ENCODE measurements around the gene SMOC1.

The SMOC1 gene

DNA sequence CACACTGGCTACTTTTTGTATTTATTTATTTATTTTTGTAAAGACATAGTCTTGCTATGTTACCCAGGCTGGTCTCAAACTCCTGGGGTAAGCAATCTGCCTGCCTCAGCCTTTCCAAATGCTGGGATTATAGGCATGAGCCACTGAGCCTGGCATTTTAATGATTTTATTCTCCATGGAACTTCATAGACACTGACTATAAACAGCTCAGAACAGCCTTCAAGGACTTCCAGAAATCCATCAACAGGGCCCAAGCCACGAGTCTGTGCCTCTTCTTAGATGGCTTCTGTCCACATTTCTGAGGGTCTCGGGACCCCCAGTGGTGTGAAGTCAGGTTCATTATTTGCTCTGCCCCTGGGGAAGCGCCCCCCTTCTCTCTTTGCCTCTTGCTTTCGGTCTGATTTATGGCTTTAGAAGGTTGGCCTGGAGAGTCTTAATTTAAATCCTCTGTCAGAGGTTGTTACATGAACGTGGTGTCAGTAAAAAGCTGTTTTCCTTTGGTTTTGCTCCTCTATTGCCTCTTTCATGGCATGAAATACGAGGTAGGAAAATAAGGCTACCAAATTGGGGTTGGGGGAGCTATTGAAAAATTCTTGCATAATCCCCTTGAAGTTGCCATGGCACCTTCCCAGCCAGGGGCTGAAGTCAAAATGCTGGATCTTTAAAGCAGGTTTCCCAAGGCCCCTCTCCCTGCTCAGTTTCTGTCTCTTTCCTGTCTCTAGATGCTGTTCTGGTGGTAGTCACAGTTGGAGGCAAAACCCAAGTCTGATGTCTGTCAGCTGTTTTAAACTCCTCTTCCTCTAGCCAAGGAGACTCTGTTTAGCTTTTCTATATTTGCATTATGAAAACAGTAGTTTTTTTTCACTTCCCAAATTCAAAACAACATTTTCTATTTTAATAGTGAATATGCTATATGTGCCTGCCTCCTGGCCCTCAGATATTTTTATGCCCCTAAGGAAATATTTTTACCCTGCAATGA, 129.4 kb downstream of the SMOC1 start:
- DNase-seq (ENCODE audit: low read depth): no peak

DNA sequence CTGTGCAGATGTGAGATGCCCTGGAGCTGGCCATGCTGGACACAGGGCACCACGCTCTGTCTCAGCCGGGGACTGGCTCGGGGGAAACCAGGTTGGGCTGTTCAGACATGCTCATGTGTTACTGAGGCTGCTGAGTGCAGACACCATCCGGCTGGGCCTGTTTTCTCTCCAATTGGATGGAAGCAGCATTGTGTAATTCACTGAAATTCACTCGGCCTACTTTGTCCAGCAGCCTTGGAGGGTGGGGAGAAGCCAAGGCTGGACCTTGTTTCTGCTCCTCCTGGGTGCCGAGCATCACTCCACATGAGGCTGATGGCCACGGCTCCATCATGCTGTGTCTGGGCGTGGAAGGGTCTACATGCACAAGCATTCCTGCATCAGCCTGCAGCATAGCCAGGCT, 130.7 kb downstream of the SMOC1 start:
- DNase-seq (ENCODE audit: low read depth): no peak

DNA sequence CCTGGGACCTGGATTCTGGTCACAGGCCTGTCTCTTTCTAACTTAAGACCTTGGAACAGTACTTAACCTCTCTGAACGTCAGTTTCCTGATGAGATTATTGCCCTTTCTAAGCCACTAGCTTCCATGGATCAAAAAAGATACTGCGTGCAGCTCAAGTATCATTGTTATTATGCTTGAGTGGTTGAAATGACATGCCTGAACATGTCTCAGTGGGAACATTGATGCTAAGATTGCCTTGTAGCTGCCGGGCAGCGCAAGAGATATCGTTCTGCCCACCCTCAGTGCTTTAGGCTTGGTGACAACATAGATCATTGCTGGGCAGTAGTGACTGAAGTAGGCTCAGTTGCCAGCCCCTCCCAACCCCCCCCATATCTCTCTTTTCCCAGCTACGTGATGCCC, 131.9 kb downstream of the SMOC1 start:
- no peak for DNase-seq (ENCODE audit: low read depth)

DNA sequence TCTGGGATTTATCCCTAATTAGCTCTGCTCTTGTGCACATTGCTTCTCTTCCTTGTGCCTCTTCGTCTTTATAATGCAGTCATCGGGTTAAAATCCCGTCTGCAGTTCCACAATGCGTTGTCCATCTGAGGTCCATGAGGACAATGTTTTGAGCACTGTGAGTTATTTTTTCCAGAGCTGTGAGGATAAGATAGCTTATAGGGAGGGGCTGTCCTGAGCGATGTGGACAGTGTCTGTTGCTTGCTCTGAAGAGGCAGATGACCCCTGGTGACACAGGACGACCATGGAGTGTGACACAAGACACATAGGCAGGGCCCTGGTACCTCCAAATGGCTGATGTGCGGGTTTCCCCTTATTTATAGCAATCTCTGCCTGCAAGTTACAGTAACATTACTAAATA, 132.5 kb downstream of the SMOC1 start:
- DNase-seq (ENCODE audit: low read depth): no peak

DNA sequence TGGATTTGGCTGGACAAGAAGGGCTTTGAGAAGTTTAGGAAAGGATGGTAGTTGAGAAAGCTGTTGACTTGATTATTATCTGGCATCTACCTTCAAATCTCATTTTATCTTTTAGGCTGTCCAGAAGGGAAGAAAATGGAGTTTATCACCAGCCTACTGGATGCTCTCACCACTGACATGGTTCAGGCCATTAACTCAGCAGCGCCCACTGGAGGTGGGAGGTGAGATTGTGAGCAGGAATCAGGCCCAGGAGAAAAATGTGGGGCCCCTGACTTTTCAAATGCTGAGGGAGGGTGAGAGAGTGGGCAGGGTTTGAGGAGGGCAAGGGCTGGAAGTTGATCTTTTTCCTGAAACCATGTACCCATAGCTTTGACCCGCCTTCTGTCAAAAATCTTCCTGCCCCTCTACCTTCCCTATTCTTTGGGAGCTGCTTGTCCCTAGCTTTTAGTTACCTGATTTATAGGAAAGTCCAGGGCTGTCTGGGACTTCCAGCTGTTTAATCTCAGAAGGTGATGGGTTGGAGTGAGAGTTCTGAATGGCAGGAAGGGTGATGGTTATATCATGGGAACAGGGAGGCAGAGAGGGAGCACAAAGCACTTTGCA, 134.2 kb downstream of the SMOC1 start:
- DNase-seq (ENCODE audit: low read depth): peak; percentile 40

DNA sequence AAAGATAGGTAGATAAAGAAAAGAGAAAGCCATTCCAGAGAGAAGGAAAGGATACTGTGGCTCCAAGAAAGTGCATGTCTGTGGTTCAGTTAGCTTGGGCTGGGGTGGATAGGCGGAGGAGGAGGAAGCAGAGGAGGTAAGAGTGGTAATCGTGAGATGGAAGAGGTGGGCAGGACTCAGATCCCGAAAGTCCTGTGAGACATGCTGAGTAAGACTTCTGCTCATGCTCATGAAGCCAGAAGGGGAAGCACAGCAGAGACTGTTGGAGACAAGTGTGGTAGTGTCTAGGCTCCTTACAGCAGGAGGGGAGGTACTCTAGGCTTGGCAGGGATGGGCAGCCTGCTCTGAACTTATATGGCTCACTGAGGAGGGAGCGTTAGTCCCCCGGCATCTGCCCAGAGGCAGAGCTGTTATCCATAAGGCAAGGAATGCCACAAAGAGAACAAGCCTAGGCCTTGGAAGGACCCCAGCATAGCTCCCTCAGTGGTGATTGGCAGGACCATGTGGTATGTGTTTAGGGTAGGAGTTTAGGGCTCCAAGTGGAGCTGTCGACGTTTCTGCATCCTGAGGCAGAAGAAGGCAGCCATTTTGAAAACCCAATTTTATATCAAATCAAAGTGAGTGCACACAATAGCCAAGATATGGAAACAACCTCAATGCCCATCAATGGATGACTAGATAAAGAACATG, 135.3 kb downstream of the SMOC1 start:
- DNase-seq (ENCODE audit: low read depth): no peak

DNA sequence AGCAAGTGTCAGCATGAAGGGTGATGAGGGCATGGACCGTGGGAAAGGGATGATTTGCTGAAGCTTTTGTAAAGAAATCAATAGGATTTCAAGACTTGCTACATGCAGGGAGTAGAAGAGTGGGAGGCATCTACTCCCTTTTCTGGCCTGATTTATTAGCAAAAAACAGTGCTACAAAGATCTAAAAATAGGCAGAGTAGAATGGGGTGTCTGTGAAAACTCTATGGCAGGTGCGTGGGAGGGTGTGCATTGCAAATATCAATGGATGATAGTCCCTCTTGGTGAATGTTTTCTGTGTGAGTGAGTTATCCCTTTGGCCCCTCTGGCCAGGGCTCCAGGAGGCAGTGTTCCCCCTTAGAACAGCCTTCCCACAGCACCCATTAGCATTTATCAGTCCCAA, 139.0 kb downstream of the SMOC1 start:
- DNase-seq (ENCODE audit: low read depth): no peak

DNA sequence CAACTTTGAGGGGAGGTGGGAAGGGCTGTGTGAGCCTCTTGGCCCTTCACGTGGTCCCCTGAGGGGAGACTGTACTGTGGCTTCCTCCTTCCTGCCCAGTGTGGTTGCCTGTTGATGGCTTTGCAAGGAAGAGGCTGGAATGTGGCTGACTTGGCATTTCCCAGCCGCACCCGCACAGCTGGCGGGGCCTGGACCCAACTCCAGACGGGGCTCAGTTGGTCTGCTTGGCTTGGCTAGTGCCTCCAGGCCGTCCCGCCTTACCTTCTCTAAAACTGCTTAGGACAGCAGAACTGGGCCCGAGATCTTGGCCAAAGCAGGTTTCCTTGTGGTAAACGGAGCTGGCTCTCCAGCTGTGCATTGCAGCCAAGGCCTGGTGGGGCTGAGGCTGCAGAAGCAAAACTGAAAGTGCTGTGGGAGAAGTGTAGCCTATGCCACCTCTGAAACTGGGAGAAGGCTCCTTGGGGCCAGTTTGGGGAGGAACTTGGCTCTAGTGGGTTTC, 139.5 kb downstream of the SMOC1 start:
- DNase-seq (ENCODE audit: low read depth): peak; percentile 47

DNA sequence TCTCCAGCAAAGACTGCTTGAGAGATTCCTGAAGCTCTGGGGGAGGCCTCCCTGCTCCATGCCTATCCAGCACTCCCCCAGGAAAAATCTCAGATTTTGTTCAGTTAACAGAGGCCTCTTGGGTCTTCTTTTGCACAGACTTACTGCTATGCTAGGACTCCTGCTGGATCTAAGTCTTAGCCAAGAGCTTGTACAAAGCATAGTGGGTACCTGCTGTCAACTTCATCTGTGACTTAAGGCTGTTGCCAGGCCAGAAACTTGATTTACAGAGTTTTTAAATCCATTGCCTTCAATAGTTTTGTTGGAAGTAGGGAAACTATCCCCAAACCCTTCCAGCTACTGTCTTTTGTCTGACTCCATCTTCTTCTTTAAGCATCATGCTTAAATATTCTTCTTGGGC, 140.5 kb downstream of the SMOC1 start:
- no peak for DNase-seq (ENCODE audit: low read depth)

DNA sequence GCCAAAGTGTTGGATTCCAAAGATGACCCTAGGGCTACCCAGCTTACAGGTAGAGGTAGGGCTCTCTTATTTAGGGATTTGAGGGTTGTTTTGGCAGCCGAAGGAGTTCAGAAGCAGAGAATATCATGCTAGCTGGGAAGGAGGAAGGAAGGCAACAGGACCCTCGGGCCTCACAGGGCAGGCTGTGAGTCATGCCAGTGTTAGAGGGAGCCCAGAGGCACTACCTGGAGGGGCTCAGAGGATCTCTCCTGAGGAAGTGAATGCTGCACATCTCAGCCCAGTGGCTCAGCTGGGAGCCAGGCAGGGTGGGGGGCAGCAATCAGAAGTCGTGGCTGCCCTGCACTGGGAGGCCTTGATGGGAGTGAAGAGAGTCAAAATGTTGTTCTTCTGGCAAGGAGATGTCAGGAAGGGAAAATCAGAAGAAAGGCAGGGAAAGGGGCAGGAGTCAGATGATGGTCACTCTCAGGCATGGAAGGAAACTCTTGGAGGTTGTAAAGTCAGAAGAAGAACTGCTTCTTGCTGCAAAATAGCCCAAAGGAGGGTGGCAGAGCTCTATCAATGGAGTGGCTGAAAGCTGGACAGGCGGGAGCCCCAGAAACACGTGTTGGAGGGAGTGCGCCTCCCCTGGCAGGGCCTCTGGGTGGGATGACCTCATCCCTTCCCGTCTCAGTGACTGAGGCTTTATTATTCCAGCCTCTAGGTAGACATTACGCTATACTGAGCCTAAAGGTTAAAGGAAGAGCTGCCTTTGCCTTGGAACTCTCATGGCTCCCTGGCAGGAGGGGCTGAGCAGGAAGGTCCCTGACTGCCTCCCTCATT, 141.3 kb downstream of the SMOC1 start:
- peak; percentile 47 for DNase-seq (ENCODE audit: low read depth)

DNA sequence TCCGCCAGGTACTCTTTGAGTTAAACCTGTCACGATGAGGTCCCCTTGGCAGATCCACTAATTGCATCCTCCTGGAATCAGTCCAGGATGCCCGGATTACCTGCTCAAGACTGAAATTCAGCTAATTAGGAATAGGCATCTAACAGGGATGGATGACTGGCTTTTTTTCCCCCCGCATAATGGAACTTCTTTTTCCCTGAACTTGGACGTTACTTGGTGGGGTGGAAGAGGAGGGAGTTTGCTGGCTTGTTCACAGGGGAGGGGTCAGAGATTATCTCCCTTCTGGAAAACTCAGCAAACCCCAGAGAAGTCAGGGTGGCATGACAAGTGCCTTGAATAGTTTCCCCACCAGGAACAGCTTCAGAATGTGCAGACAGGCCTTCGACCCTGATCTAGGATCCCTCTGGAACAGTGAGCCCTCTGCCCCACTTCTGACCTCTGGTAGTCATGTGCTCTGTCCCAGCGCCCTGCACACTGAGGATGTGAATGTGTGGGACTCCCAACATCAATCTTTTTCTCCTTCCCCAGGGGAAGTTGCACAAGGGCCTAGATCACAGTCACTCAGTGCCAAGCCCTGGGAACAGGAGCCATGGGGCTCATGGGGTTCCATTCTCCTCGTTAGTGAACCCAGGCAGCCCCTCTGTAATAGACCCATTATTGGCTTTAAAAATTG, 142.5 kb downstream of the SMOC1 start:
- DNase-seq (ENCODE audit: low read depth): no peak

DNA sequence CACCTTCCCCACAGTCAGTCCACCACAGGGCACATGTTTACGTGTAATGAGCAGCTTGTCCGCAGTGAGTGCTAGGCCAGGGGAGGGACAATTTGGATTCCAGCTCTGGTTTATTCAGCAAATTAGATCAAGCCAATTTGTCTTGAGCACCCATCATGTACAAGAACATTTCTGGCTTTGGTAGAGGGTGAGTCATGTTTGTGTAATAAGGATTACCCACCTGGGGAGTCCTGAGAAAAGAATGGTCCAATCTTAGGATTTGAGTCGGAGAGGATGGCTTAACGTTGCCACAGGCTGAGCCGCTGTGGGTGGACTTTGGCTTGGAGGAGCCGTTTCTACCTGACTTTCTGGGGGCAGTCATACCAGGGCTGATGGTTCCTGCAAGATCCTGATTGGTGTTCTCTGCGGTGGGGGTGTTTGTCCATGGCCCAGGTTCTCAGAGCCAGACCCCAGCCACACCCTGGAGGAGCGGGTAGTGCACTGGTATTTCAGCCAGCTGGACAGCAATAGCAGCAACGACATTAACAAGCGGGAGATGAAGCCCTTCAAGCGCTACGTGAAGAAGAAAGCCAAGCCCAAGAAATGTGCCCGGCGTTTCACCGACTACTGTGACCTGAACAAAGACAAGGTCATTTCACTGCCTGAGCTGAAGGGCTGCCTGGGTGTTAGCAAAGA, 143.7 kb downstream of the SMOC1 start:
- DNase-seq (ENCODE audit: low read depth): no peak

DNA sequence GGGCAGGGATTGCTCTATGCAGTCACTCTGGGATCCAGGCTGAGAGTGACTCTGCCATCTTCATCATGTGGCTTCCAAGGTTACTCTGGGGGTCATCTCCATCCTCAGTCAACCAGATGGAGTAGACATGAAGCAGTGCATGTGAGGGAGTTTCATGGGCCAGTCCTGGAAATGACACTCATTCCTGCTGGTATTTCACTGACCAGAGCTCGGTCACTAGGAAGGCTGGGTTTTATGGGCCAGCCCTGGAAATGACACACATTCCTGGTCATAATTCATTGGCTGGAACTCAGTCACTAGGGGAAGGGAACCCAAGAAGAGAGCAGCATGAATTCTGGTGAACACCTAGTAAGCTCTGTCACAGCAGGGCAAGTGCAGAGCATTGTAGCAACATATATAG, 144.7 kb downstream of the SMOC1 start:
- DNase-seq (ENCODE audit: low read depth): no peak

DNA sequence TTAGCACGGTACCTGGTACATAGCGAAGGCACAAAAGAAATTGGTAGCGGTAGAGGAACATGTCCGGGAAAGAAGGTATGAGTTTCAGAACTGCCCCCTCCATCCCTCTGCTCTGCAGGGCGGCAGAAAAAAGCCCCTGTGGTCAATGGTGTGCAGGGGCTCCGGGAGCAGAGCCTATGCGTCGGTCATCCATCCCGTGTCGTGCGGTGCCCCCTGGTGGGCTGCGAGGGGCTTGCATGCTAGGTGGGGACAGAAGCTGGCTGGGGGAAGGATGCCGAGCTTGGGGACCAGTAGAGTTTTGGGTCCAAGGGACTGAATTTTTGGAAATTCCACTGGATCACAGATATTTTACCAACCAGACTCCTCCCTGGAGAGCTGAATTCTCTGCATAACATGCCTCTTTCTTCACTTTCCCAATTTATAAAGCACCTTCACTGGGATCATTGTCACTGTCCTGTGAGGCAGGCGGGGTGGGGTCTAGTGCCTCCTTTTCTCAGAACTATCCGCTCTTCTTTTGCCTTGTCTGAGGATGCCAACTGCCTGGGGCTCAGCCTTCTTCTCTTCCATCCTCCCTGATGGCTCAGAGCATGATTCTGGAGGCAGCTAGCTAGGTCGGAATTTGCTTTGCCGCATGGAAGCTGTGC, 148.7 kb downstream of the SMOC1 start:
- peak; percentile 39 for DNase-seq (ENCODE audit: low read depth)

DNA sequence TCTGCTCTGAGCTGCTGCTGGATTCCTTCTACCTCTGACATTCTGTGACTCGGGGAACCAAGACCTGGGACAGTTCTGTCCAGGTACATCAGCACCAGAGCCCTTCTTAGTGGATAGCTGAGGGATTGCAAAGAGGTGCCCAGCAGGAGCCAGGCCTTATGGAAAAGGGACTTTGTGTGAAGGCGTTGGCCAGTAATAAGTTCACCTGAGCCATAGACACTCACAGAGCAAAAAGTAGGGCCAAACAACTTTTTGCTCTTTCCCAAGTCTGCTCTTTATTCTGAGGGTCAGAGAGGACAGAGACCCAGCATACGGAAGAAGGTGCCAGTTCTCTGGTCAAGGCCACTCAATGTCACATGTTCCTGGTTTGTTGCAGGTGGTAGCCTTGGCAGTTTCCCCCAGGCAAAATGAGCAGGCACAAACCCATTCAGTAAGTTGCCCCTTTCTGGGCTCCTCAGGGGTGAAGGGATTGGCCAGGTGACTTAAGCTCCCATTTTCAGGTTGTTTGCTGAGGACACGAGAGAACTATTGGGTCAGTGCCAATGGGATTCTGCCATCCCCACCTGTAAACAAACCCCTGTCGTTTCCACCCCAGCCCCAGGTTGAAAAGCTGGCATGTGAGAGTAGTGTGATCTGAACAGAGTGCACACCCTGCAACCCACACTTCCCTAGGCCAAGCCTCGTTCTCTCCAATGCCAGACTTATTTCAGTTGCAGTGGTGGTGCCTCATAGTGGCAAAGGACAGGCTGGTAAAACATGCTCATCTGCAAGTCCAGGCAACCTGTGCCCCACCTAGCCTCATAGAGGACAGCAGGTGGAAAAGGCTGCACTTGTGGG, 150.3 kb downstream of the SMOC1 start:
- no peak for DNase-seq (ENCODE audit: low read depth)

DNA sequence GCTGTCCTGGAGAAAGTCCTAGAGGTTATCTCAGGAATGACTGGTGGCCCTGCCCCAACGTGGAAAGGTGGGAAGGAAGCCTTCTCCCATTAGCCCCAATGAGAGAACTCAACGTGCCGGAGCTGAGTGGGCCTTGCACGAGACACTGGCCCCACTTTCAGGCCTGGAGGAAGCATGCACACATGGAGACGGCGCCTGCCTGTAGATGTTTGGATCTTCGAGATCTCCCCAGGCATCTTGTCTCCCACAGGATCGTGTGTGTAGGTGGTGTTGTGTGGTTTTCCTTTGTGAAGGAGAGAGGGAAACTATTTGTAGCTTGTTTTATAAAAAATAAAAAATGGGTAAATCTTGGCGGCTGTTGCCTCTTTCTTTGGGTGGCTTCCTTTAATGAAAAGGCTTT, 152.8 kb downstream of the SMOC1 start:
- no peak for DNase-seq (ENCODE audit: low read depth)

DNA sequence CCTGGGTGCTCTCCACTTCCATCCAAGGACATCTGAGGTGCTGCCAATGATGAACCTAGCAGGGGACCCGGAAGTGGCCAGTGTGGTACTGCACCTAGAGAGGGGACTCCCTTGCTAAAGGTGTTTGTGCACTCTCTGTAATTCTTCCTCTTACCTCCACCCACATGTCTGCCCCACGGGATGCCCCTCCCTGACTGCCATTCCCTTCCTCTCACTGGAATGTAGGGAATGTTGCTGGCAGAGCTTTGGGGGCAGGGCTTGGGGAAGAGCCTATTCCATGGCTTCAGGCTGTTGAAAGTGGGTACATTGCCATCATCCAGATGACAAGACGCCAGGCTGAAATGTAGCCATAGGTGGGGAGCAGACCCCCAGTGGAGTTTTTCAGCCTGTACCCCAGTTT, 153.2 kb downstream of the SMOC1 start:
- no peak for DNase-seq (ENCODE audit: low read depth)

DNA sequence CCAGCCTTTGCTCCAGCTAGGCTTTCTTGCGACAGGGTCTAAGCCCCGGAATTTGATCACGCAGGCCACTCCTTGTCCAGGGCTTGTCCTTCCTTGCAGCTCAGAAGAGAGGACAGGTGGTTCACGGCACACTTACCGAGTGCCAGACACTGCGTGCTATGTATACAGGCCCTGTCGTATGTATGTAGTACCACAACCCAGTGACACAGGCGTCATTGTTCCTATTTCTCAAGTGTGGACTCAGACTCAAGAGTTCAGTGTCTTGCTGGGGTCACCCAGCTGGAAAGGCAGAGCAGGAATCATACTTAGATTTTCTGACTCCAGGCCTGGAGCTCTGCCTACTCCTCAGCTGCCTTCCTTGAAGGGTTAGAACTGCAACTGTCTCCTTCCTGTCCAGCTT, 153.9 kb downstream of the SMOC1 start:
- DNase-seq (ENCODE audit: low read depth): no peak

DNA sequence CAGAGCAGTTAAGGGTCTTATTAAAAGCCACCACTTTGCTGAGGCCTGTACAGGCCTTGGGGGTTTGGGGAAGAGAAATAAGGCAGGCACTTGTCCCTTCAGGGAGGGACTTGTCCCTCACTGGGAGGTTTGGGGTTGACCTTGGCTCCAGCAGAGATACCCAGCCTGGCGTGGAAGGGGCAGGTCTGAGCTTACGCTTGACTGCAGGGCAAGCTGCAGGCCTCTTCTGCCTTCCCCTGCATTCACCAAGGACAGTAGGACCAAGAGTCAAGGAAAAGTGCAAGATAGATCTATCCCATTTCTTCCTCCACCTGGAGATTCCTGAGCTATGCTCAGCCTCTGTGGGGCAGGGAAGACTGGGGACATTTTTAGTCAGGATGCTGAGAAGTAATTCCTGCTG, 154.3 kb downstream of the SMOC1 start:
- no peak for DNase-seq (ENCODE audit: low read depth)

All from iris pigment epithelial cell (primary cell).